Measurements from ENCODE around the gene ZCCHC2. TPM values are rescaled to one million over a fixed set of nuclear protein-coding genes. Genes with fewer than 3 reads are reported as not detected.

The ZCCHC2 gene
- total RNA-seq = 10 to 100 TPM; 17.6 to 36.6 (median 22.4) TPM

DNA sequence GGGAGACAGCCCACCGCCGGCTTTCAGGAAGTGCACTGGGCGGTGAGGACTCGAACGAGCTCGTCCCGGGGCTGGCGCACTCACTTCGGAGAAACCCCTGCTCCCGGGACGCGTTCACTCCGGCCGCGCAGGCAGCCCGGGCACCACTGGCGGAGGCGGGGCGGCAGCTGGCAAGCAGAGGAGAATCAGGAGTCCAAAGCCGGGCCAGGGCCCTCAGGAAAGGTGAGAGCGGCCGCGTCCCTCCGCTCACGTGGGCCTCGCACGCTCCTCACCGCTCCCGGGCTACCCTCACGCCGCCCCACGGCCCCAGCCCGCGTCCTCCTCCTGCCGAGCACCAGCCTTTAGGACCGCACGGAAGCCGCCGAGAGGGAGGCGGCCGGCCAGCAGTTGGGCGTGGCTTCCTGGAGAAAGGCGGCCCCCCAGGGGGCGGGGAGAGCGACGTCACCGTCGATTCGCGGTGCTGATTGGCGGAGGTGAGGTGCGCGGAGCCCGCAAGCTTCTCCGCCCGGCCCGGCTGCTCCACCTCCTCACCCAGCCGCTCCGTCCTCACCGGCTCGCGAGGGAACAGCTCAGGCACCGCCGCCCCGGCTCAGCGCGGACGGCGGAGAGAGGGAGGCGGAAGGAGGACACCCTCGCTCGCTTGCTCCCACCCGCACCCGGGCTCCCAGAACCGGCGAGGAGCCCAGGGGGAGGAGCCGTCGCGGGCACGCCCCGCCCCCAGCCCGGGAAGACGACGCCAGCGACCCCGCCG is at the start of gene ZCCHC2:
Gene ZCCHC2, plus strand, starts transcription at position 522 of the 751 bp plus-strand sequence. CDS start 400 bp downstream, outside the sequence.
- in situ Hi-C loops (cut with MboI; ENCODE audit: low pct_ligation_motif_present in 1 of 4, low pct_unique_long_range_greater_than_20kb in 1 of 4, low sequenced_read_pairs in 3 of 4) (no loop called here), intact Hi-C loops (cut with DNase I; ENCODE audit: low total_unique reads) (no loop called here)
- Histone ChIP-seq H3K27me3 (no peaks in the 10 kb centered on the region), H3K27ac (peak within 1 kb of the TSS; percentile 92 to 99 (median 98)), H3K4me1 (peaks cover 7 to 30% (median 17%) of the 10 kb centered on the region in 4 donors), H3K9me3 (no peaks in the 10 kb centered on the region), H3K4me3 (peak within 1 kb of the TSS; percentile 69 to 95 (median 91)), H3K36me3 (no peaks in the 10 kb centered on the region)
- TF ChIP-seq POLR2AphosphoS5 (IDR thresholded peaks at IDR 0.05) (peak; percentile 94 to 95 (median 94)), POLR2A (IDR thresholded peaks at IDR 0.05) (peak; percentile 86), EP300 (IDR thresholded peaks at IDR 0.05; ENCODE audit: low read depth) (no peak)
- DNase-seq = peak; percentile 99
- 0% methylated on average over 54 of the region's 87 CpGs; no CpG with 5 or more reads in 1 of the 2 donors for WGBS, 2 donors (ENCODE audit: low coverage in 1 of 2)

DNA sequence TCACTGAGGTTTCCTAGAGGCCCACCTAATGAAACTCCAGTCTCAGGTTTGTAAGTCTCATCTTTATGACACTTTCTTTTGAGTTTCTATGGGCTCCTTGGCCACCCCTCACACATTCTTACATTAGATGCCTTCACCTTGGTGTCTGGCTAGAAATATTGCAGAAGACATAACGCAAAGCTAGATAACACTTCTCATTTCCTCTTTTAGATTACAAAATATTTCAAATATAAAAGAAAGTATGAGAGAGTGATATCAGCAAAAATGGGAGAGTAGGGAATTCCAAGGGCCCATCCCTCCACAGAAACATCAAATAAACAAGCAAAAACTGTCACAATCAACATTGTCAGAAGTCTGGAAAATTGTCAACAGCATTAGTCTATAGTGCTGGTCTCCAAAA is 43.3 kb upstream of the ZCCHC2 start:
- Histone ChIP-seq H3K9me3 (peaks cover 17 to 18% of the 10 kb centered on the region in 2 donors), H3K36me3 (no peaks in the 10 kb centered on the region), H3K4me1 (no peaks in the 10 kb centered on the region), H3K4me3 (no peak overlapping the region), H3K27ac (no peak overlapping the region), H3K27me3 (peaks cover 4% of the 10 kb centered on the region)
- in situ Hi-C loops (cut with MboI; ENCODE audit: low pct_ligation_motif_present in 1 of 4, low pct_unique_long_range_greater_than_20kb in 1 of 4, low sequenced_read_pairs in 3 of 4) (no loop called here), intact Hi-C loops (cut with DNase I; ENCODE audit: low total_unique reads) (no loop called here)
- 91 to 100% methylated on average over 1 of the region's 1 CpG for WGBS, 2 donors (ENCODE audit: low coverage in 1 of 2)
- no peak for DNase-seq
- TF ChIP-seq POLR2AphosphoS5 (IDR thresholded peaks at IDR 0.05) = no peak
- TF ChIP-seq, protein P1, sequence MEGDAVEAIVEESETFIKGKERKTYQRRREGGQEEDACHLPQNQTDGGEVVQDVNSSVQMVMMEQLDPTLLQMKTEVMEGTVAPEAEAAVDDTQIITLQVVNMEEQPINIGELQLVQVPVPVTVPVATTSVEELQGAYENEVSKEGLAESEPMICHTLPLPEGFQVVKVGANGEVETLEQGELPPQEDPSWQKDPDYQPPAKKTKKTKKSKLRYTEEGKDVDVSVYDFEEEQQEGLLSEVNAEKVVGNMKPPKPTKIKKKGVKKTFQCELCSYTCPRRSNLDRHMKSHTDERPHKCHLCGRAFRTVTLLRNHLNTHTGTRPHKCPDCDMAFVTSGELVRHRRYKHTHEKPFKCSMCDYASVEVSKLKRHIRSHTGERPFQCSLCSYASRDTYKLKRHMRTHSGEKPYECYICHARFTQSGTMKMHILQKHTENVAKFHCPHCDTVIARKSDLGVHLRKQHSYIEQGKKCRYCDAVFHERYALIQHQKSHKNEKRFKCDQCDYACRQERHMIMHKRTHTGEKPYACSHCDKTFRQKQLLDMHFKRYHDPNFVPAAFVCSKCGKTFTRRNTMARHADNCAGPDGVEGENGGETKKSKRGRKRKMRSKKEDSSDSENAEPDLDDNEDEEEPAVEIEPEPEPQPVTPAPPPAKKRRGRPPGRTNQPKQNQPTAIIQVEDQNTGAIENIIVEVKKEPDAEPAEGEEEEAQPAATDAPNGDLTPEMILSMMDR (IDR thresholded peaks at IDR 0.05) = no peak
- no peak for TF ChIP-seq POLR2A (IDR thresholded peaks at IDR 0.05)
- no peak for TF ChIP-seq EP300 (IDR thresholded peaks at IDR 0.05; ENCODE audit: low read depth)

DNA sequence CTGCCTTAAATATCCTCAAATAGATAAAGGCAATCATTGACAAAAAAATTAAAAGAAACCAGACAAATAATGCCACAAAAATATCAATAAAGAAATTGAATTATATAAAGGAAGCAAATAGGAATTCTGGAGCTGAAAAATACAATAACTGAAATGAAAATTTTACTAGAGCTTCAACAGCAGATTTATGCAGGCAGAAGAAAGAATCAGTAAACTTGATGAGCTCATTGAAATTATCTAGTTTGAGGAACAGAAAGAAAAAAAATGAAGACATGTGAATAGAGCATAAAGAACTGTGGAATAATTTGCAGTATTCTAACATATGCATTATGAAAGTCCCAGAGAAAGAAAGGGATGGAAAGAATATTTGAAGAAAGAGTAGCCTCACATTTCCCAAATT is 41.9 kb upstream of the ZCCHC2 start:
- in situ Hi-C loops (cut with MboI; ENCODE audit: low pct_ligation_motif_present in 1 of 4, low pct_unique_long_range_greater_than_20kb in 1 of 4, low sequenced_read_pairs in 3 of 4) (no loop called here), intact Hi-C loops (cut with DNase I; ENCODE audit: low total_unique reads) (no loop called here)
- TF ChIP-seq, protein P1 (IDR thresholded peaks at IDR 0.05) = no peak
- no peak for TF ChIP-seq POLR2AphosphoS5 (IDR thresholded peaks at IDR 0.05)
- no peak for TF ChIP-seq EP300 (IDR thresholded peaks at IDR 0.05; ENCODE audit: low read depth)
- TF ChIP-seq POLR2A (IDR thresholded peaks at IDR 0.05) = no peak
- H3K4me1 ChIP-seq = peaks cover 0 to 6% (median 4%) of the 10 kb centered on the region in 4 donors
- no peak for DNase-seq
- peaks cover 17 to 18% of the 10 kb centered on the region in 2 donors for H3K9me3 ChIP-seq
- H3K4me3 ChIP-seq = no peak overlapping the region
- peaks cover 4% of the 10 kb centered on the region for H3K27me3 ChIP-seq
- H3K36me3 ChIP-seq = no peaks in the 10 kb centered on the region
- no peak overlapping the region for H3K27ac ChIP-seq

DNA sequence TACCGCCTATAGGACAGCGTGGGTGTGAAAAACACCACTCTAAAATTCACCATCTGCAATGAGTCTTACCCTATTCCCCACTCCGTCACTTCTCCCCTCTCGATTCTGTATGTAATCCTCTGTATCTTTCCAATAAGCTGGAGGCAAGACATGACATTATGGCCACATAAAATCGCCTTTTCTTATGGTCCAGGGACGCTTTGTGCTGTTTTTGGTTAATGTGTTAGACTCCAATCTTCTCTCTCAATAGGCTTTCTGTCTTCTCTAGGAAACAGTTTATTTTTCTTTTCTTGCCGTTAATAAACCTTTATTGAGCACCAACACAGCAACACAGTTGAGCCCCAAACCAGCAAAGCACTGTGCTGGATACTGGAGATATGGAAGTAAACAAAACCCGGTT is 37.9 kb upstream of the ZCCHC2 start:
- TF ChIP-seq, protein P1 (IDR thresholded peaks at IDR 0.05) = no peak
- TF ChIP-seq POLR2A (IDR thresholded peaks at IDR 0.05) (no peak), POLR2AphosphoS5 (IDR thresholded peaks at IDR 0.05) (no peak), EP300 (IDR thresholded peaks at IDR 0.05; ENCODE audit: low read depth) (no peak)
- peaks cover 0 to 17% (median 11%) of the 10 kb centered on the region in 4 donors for H3K4me1 ChIP-seq
- H3K9me3 ChIP-seq = peaks cover 15 to 16% of the 10 kb centered on the region in 2 donors
- no peak for DNase-seq
- in situ Hi-C loops (cut with MboI; ENCODE audit: low pct_ligation_motif_present in 1 of 4, low pct_unique_long_range_greater_than_20kb in 1 of 4, low sequenced_read_pairs in 3 of 4) = no loop called here
- H3K27ac ChIP-seq = no peak overlapping the region
- 77 to 94% methylated on average over 5 to 8 of the region's 8 CpGs for WGBS, 2 donors (ENCODE audit: low coverage in 1 of 2)
- no peaks in the 10 kb centered on the region for H3K27me3 ChIP-seq
- intact Hi-C loops (cut with DNase I; ENCODE audit: low total_unique reads) = no loop called here
- no peaks in the 10 kb centered on the region for H3K36me3 ChIP-seq
- no peak overlapping the region for H3K4me3 ChIP-seq

Measured in transverse colon (tissue), 4 donors.